T-cell (primary cell): ENCODE measurements around the gene BICDL2. TPM values are rescaled to one million over a fixed set of nuclear protein-coding genes. Genes with fewer than 3 reads are reported as not detected.
"Not testable (repeated sequence)": the region's sequence is repeated elsewhere in the genome, so short reads cannot be mapped to it uniquely, and the experiment has no call there.

Experiments
- ATAC-seq, 4 experiments: fragments of 200-7000 bp in 3 of 4; fragments of 150-1000 bp in 1 of 4; cut with Tn5 transposase; replicated peaks in 1 of 4; 1 replicate in 3 of 4; 2 replicates in 1 of 4; pipeline ENCODE4 v1.10.0; 2021; ENCODE audit warnings: moderate library complexity in 3 of 4, mild to moderate bottlenecking in 2 of 4, moderate number of reproducible peaks in 1 of 4
- CTCF ChIA-PET, 2 donors: fragments of 300-600 bp; sonication (Branson Sonifier 250); formaldehyde crosslinking; loops; one replicate each; lab custom pipeline; 2022; ENCODE audit warnings: antibody characterized with exemption in 2 of 2; lab: Charles Lee
- POLR2A ChIA-PET, 2 donors: fragments of 300-600 bp; sonication (Branson Sonifier 250); formaldehyde crosslinking; loops; one replicate each; lab custom pipeline; 2022; ENCODE audit warnings: antibody characterized with exemption in 2 of 2; lab: Charles Lee
- DNase-seq, 35 experiments: peaks; one replicate each; pipeline versions ENCODE4 v3.0.0 to v3.0.0-alpha.2; 2013 to 2023
- H3K27ac ChIP-seq: one replicate; pipeline ENCODE4 v1.5.1; 2013; ENCODE audit warnings: low read length
- H3K27me3 ChIP-seq, 2 experiments: replicated peaks in 1 of 2; 1 replicate in 1 of 2; 2 replicates in 1 of 2; pipeline versions ENCODE4 v1.6.1 to v1.7.0; 2013; ENCODE audit warnings: low read length in 1 of 2, mixed read lengths in 1 of 2; ENCODE audit not compliant: control insufficient read depth in 2 of 2, insufficient read depth in 2 of 2; ENCODE audit errors: extremely low read depth in 1 of 2
- H3K36me3 ChIP-seq, 2 donors: 1 replicate in 1 of 2; 2 replicates in 1 of 2; pipeline versions ENCODE4 v1.6.1 to v1.7.0; 2013; ENCODE audit warnings: low read length in 1 of 2; ENCODE audit not compliant: control insufficient read depth in 2 of 2, insufficient read depth in 1 of 2; ENCODE audit errors: extremely low read depth in 1 of 2
- H3K4me1 ChIP-seq, 2 experiments: 1 replicate in 1 of 2; 2 replicates in 1 of 2; pipeline versions ENCODE4 v1.6.1 to v1.7.0; 2013; ENCODE audit warnings: low read length in 2 of 2, mixed read lengths in 1 of 2; ENCODE audit not compliant: insufficient read depth in 2 of 2, control insufficient read depth in 1 of 2; ENCODE audit errors: extremely low read depth in 1 of 2
- H3K4me3 ChIP-seq, 2 donors: 1 replicate in 1 of 2; 2 replicates in 1 of 2; pipeline versions ENCODE4 v1.5.1 to v1.7.0; 2013; ENCODE audit warnings: mild to moderate bottlenecking in 2 of 2, low read length in 1 of 2, moderate library complexity in 1 of 2; ENCODE audit not compliant: control insufficient read depth in 1 of 2; ENCODE audit errors: extremely low read depth in 1 of 2
- H3K9me3 ChIP-seq: 2 replicates; pipeline ENCODE4 v1.7.0; 2013
- H3K27ac Mint-ChIP-seq, 2 donors: one replicate each; pipeline ENCODE4 v1.8.0; 2020 to 2021; ENCODE audit warnings: mild to moderate bottlenecking in 2 of 2, mixed read lengths in 2 of 2
- H3K27me3 Mint-ChIP-seq, 2 donors: one replicate each; pipeline ENCODE4 v1.8.0; 2021 to 2022; ENCODE audit warnings: mixed read lengths in 2 of 2
- H3K36me3 Mint-ChIP-seq: one replicate; pipeline ENCODE4 v1.8.0; 2021; ENCODE audit warnings: mixed read lengths
- H3K4me1 Mint-ChIP-seq, 3 donors: one replicate each; pipeline ENCODE4 v1.8.0; 2020 to 2022; ENCODE audit warnings: mixed read lengths in 3 of 3, mild to moderate bottlenecking in 1 of 3
- H3K4me3 Mint-ChIP-seq, 3 donors: one replicate each; pipeline ENCODE4 v1.8.0; 2020 to 2022; ENCODE audit warnings: mild to moderate bottlenecking in 3 of 3, mixed read lengths in 3 of 3, moderate library complexity in 3 of 3
- H3K9me3 Mint-ChIP-seq, 3 donors: one replicate each; pipeline ENCODE4 v1.8.0; 2020 to 2022; ENCODE audit warnings: mixed read lengths in 3 of 3
- WGBS: methylation state at CpG from one replicate; pipeline ENCODE4 v1.1.5; 2013; ENCODE audit warnings: missing lambda C conversion rate; ENCODE audit not compliant: insufficient coverage; 5-methylcytosine and 5-hydroxymethylcytosine counted together
- total RNA-seq, 35 experiments: library from RNA in 6 of 35; stranded (reverse) in 6 of 35; fragments of 120-200 nt in 1 of 35; gene quantifications; one replicate each; pipeline versions ENCODE4 v1.2.1 to v1.2.4 and lab custom pipeline; 2013 to 2026

BICDL2 gene
- total RNA-seq, 5 donors from 2014 or later (not counting 1 experiment from before 2014, with no cell fraction given) = 0.13 to 0.16 (median 0.15) TPM; not detected in 2

DNA sequence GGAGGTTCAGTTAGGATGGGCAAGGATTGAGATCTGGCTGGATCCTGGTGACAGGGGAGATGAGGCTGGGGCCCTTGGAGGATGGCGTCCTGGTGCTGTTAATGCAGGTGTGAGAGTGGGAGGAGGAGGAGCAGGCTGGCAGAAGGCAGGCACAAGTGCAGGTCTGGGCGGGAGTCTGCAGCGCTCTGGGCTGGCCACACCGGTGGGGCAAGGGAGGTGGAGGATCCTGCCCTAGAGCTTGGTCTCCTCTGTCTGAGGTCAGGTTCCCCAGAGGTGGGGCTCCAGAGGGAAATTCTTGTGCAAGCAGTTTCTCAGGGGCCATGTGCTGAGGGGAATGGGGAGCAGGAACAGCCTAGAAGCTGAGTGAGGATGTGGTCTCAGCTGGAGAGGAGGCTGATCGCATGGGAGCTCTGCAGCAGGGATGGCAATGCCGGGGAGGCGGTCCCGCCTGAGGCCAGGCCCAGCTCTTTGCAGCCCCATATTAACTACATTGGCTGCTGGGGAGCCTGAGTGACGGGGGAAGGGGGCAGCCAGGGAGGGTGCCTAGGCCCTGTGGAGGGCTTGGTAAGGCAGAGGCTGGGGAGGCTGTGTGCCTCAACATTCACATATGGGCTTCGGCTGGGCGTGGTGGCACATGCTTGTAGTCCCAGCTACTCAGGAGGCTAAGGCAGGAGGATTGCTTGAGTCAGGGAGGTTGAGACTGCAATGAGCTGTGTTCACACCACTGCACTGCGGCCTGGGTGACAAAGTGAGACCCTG, 16.0 kb upstream of the BICDL2 start:
- POLR2A ChIA-PET, H3K9me3 Mint-ChIP-seq, H3K4me3 ChIP-seq, DNase-seq, H3K27me3 Mint-ChIP-seq, H3K9me3 ChIP-seq, H3K36me3 ChIP-seq, H3K27ac ChIP-seq, H3K4me3 Mint-ChIP-seq, CTCF ChIA-PET: not testable (repeated sequence)
- 77% methylated on average over 3 of the region's 12 CpGs for WGBS
- Mint-ChIP-seq H3K4me1 (peaks cover 34 to 59% (median 54%) of the 10 kb centered on the region in 3 donors), H3K36me3 (peaks cover 13% of the 10 kb centered on the region), H3K27ac (peak overlapping the region in 1 of 2 donors; percentile 73)
- H3K4me1 ChIP-seq = peaks cover 8 to 43% of the 10 kb centered on the region in 2 experiments
- ATAC-seq = peak; percentile 38 to 63 (median 52)
- peaks cover 0 to 15% of the 10 kb centered on the region in 2 experiments for H3K27me3 ChIP-seq

DNA sequence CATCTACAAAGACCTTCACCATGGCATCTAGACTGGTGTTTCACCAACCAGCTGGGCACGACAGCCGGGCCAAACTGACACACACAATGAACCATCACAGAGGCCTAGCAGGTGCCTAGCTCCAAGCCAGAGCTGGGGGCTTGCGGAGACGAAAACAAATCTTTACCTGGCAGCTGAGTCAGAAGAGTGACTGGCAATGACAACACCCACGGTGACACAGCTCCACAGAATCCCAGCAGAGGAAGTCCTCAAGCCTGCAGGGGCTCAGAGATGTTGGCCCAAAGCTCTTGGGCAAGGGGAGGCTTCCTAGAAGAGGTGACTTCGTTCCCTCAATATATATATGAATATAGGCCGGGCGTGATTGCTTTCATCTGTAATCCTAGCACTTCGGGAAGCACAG, 14.8 kb upstream of the BICDL2 start:
- Histone ChIP-seq H3K36me3 (peaks cover 2 to 7% of the 10 kb centered on the region in 2 donors), H3K9me3 (no peaks in the 10 kb centered on the region), H3K27me3 (peaks cover 0 to 27% of the 10 kb centered on the region in 2 experiments), H3K27ac (no peak overlapping the region), H3K4me1 (peaks cover 8 to 40% of the 10 kb centered on the region in 2 experiments), H3K4me3 (no peak overlapping the region)
- Mint-ChIP-seq H3K4me3 (no peak overlapping the region), H3K27ac (peak overlapping the region in 1 of 2 donors; percentile 9), H3K27me3 (peaks cover 0 to 6% of the 10 kb centered on the region in 2 donors), H3K36me3 (peaks cover 13% of the 10 kb centered on the region), H3K9me3 (no peaks in the 10 kb centered on the region), H3K4me1 (peaks cover 29 to 50% (median 45%) of the 10 kb centered on the region in 3 donors)
- DNase-seq = no peak
- no peak for ATAC-seq
- ChIA-PET POLR2A (interaction anchor here (0.6 to 0.7 kb wide), 2 partner anchors 32 to 83 kb away, joined by 3 read pairs; partner anchors contain the start of gene ZNF213 (in 1 of the 2)), CTCF (interaction anchor here in 1 of 2 donors (0.6 to 1.6 kb wide), 2 partner anchors 50 to 78 kb away, joined by 3 to 4 read pairs; no protein-coding TSS in a partner anchor)
- WGBS = 100% methylated on average over 4 of the region's 9 CpGs

DNA sequence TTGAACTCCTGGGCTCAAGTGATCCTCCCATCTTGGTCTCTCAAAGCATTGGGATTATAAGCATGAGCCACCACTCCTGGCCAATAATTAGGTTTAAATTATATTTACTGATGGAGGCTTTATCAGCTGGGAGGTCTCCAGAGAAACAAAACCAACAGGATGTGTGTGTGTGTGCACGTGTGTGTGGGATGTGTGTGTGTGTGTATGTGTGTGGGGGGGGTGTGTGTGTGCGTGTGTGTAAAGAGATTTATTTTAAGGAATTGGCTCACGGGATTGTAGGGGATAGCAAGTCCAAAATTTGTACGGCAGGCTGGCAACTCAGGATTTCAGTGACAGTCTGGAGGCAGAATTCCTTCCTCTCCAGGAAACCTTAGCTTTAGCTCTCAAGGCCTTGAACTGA, 14.3 kb upstream of the BICDL2 start:
- Mint-ChIP-seq H3K36me3 (peaks cover 13% of the 10 kb centered on the region), H3K27me3 (peaks cover 0 to 6% of the 10 kb centered on the region in 2 donors), H3K27ac (peak overlapping the region; percentile 9 to 55), H3K4me3 (no peak overlapping the region), H3K4me1 (peaks cover 29 to 47% (median 44%) of the 10 kb centered on the region in 3 donors), H3K9me3 (no peaks in the 10 kb centered on the region)
- Histone ChIP-seq H3K9me3 (no peaks in the 10 kb centered on the region), H3K4me3 (no peak overlapping the region), H3K36me3 (peaks cover 2 to 7% of the 10 kb centered on the region in 2 donors), H3K4me1 (peaks cover 8 to 40% of the 10 kb centered on the region in 2 experiments), H3K27me3 (peaks cover 0 to 32% of the 10 kb centered on the region in 2 experiments), H3K27ac (no peak overlapping the region)
- POLR2A ChIA-PET = interaction anchor here in 1 of 2 donors (0.6 kb wide), 1 partner anchor 33 kb away, joined by 3 read pairs; no protein-coding TSS in a partner anchor
- DNase-seq (no peak), ATAC-seq (no peak)
- CTCF ChIA-PET = interaction anchor here in 1 of 2 donors (0.6 to 1.6 kb wide), 2 partner anchors 66 to 79 kb away, joined by 4 read pairs; no protein-coding TSS in a partner anchor
- 25% methylated on average over 1 of the region's 4 CpGs for WGBS

DNA sequence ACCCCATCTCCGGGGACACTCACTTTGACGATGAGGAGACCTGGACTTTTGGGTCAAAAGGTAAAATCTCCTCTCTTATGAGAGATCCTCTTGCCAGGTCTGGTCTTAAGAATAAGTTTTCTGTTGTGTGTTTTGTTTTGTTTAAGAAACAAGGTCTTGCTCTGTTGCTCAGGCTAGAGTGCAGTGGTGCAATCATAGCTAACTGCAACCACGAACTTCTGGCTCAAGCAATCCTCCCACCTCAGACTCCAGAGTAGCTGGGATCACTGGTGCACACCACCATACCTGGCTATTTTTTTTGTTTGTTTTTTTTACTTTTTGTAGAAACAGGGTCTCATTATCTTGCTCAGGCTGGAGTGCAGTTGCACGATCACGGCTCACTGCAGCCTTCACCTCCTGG, 13.7 kb upstream of the BICDL2 start:
- Mint-ChIP-seq H3K4me3 (no peak overlapping the region), H3K9me3 (no peaks in the 10 kb centered on the region), H3K36me3 (peaks cover 13% of the 10 kb centered on the region), H3K4me1 (peaks cover 26 to 44% (median 40%) of the 10 kb centered on the region in 3 donors), H3K27ac (no peak overlapping the region), H3K27me3 (peaks cover 0 to 7% of the 10 kb centered on the region in 2 donors)
- ATAC-seq (no peak), DNase-seq (no peak)
- WGBS = no CpG with 5 or more reads among the region's 5 CpGs
- H3K4me1 ChIP-seq = peaks cover 7 to 41% of the 10 kb centered on the region in 2 experiments
- H3K27me3 ChIP-seq = peaks cover 0 to 37% of the 10 kb centered on the region in 2 experiments
- CTCF ChIA-PET = interaction anchor here in 1 of 2 donors (0.6 to 1.6 kb wide), 2 partner anchors 67 to 79 kb away, joined by 4 read pairs; no protein-coding TSS in a partner anchor
- no peaks in the 10 kb centered on the region for H3K9me3 ChIP-seq
- no peak overlapping the region for H3K4me3 ChIP-seq
- no peak overlapping the region for H3K27ac ChIP-seq
- POLR2A ChIA-PET = no interaction called here
- H3K36me3 ChIP-seq = peaks cover 2 to 4% of the 10 kb centered on the region in 2 donors

DNA sequence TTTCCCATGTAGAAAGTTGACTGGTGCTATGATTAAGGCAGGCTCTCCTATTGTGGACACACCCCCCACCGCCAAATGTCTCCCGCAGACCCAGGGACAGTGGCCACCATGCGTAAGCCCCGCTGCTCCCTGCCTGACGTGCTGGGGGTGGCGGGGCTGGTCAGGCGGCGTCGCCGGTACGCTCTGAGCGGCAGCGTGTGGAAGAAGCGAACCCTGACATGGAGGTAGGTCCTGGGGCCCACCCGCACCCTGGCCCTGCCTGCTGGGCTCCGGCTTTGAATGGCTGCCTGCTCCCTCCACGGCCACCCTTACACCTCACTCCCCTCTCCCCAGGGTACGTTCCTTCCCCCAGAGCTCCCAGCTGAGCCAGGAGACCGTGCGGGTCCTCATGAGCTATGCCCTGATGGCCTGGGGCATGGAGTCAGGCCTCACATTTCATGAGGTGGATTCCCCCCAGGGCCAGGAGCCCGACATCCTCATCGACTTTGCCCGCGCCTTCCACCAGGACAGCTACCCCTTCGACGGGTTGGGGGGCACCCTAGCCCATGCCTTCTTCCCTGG, 13.3 kb upstream of the BICDL2 start:
- ATAC-seq (no peak), DNase-seq (no peak)
- Mint-ChIP-seq H3K36me3 (peaks cover 10% of the 10 kb centered on the region), H3K27me3 (peaks cover 4 to 11% of the 10 kb centered on the region in 2 donors), H3K4me3 (no peak overlapping the region), H3K9me3 (no peaks in the 10 kb centered on the region), H3K4me1 (peaks cover 26 to 44% (median 40%) of the 10 kb centered on the region in 3 donors), H3K27ac (no peak overlapping the region)
- Histone ChIP-seq H3K27me3 (peaks cover 0 to 42% of the 10 kb centered on the region in 2 experiments), H3K27ac (no peak overlapping the region), H3K4me3 (no peak overlapping the region), H3K4me1 (peaks cover 3 to 41% of the 10 kb centered on the region in 2 experiments), H3K36me3 (peaks cover 0 to 3% of the 10 kb centered on the region in 2 donors), H3K9me3 (no peaks in the 10 kb centered on the region)
- ChIA-PET CTCF (interaction anchor here in 1 of 2 donors (0.5 kb wide), 1 partner anchor 22 kb away, joined by 4 read pairs; no protein-coding TSS in a partner anchor), POLR2A (interaction anchor here in 1 of 2 donors (0.6 kb wide), 1 partner anchor 21 kb away, joined by 3 read pairs; no protein-coding TSS in a partner anchor)
- 91% methylated on average over 24 of the region's 26 CpGs for WGBS

DNA sequence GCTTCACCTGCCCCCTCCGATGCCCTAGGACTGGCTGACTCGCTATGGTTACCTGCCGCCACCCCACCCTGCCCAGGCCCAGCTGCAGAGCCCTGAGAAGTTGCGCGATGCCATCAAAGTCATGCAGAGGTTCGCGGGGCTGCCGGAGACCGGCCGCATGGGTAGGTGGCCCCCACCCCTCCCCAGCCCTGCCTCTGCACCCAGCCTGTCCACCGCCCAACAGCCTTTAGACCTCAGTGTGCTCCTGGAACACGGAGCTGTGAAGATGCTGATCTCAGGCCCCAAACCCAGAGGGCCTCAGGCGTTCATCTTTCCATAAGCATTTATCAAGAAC, 10.6 kb upstream of the BICDL2 start:
- no peaks in the 10 kb centered on the region for H3K36me3 Mint-ChIP-seq
- 35% methylated on average over 12 of the region's 13 CpGs for WGBS
- peak overlapping the region; percentile 36 to 77 (median 56) for H3K4me3 Mint-ChIP-seq
- Histone ChIP-seq H3K27ac (no peak overlapping the region), H3K4me1 (peaks cover 0 to 36% of the 10 kb centered on the region in 2 experiments), H3K4me3 (no peak overlapping the region), H3K36me3 (no peaks in the 10 kb centered on the region), H3K27me3 (peaks cover 3 to 68% of the 10 kb centered on the region in 2 experiments), H3K9me3 (no peaks in the 10 kb centered on the region)
- peaks cover 18 to 37% of the 10 kb centered on the region in 2 donors for H3K27me3 Mint-ChIP-seq
- H3K9me3 Mint-ChIP-seq = no peaks in the 10 kb centered on the region
- no peak for ATAC-seq
- no peak for DNase-seq
- CTCF ChIA-PET = interaction anchor here in 1 of 2 donors (0.6 kb wide), 1 partner anchor 46 kb away, joined by 4 read pairs; no protein-coding TSS in a partner anchor
- peaks cover 18 to 38% (median 33%) of the 10 kb centered on the region in 3 donors for H3K4me1 Mint-ChIP-seq
- POLR2A ChIA-PET = no interaction called here
- H3K27ac Mint-ChIP-seq = no peak overlapping the region
